ENCODE data around the gene CD69. TPM values are rescaled to one million over a fixed set of nuclear protein-coding genes. Genes with fewer than 3 reads are reported as not detected.

Gene CD69
- total and polyA plus RNA-seq, 2 donors (not counting 1 experiment from before 2014, with no cell fraction given): 45.1 to 997 TPM

GRCh38 chr12:9757433-9758025 lies 3.2 kb downstream of the CD69 start:
- Histone ChIP-seq H4K20me1 (ENCODE audit: control insufficient read depth, insufficient read depth, low read length, poor library complexity, severe bottlenecking) (peaks cover 56% of the 10 kb centered on the region), H3K9ac (ENCODE audit: low read length) (peak overlapping the region; percentile 96), H3K4me3 (ENCODE audit: control extremely low read depth in 1 of 5, extremely low read depth in 1 of 5, insufficient read depth in 1 of 5, low read depth in 2 of 5, low read length in 4 of 5) (peak overlapping the region in 4 of 5 experiments; percentile 10 to 100 (median 86)), H2AFZ (ENCODE audit: insufficient read depth, low read depth, low read length, poor library complexity, severe bottlenecking) (no peak overlapping the region), H3K79me2 (ENCODE audit: control insufficient read depth, insufficient read depth, low read length) (peaks cover 62% of the 10 kb centered on the region), H3K9me3 (ENCODE audit: control extremely low read depth in 1 of 3, control insufficient read depth in 2 of 3, insufficient read depth in 1 of 3, low read length in 2 of 3) (no peaks in the 10 kb centered on the region), H3K4me1 (ENCODE audit: control insufficient read depth in 2 of 2, insufficient read depth in 2 of 2, low read length in 2 of 2) (peaks cover 36 to 42% of the 10 kb centered on the region in 2 donors), H3K36me3 (replicated peaks in 1 of 2; ENCODE audit: control extremely low read depth in 1 of 2, control insufficient read depth in 1 of 2, extremely low read depth in 1 of 2, insufficient read depth in 2 of 2, low read length in 1 of 2) (peaks cover 22 to 41% of the 10 kb centered on the region in 2 experiments), H3K27me3 (replicated peaks in 1 of 4; ENCODE audit: control extremely low read depth in 1 of 4, control insufficient read depth in 3 of 4, insufficient read depth in 4 of 4, low read length in 3 of 4) (no peaks in the 10 kb centered on the region), H3K4me2 (replicated peaks; ENCODE audit: low read depth, low read length, poor library complexity, severe bottlenecking) (peak overlapping the region; percentile 74), H3K27ac (ENCODE audit: low read length in 2 of 2) (peak overlapping the region in 1 of 2 donors; percentile 93)
- DNase-seq (no peak), ATAC-seq (ENCODE audit: low read depth) (no peak)
- H3K4me3 Mint-ChIP-seq: peak overlapping the region; percentile 96
- CTCF ChIA-PET: interaction anchor here (0.6 to 21.1 kb wide), 9 partner anchors 7 to 424 kb away, joined by 3 to 629 read pairs (median 3); no protein-coding TSS in a partner anchor
- WGBS (ENCODE audit: insufficient coverage): no CpG with 5 or more reads among the region's 5 CpGs
- H3K9me3 Mint-ChIP-seq (ENCODE audit: insufficient read depth): no peaks in the 10 kb centered on the region
- H3K27ac Mint-ChIP-seq: peak overlapping the region; percentile 62
- TF ChIP-seq, protein P1, sequence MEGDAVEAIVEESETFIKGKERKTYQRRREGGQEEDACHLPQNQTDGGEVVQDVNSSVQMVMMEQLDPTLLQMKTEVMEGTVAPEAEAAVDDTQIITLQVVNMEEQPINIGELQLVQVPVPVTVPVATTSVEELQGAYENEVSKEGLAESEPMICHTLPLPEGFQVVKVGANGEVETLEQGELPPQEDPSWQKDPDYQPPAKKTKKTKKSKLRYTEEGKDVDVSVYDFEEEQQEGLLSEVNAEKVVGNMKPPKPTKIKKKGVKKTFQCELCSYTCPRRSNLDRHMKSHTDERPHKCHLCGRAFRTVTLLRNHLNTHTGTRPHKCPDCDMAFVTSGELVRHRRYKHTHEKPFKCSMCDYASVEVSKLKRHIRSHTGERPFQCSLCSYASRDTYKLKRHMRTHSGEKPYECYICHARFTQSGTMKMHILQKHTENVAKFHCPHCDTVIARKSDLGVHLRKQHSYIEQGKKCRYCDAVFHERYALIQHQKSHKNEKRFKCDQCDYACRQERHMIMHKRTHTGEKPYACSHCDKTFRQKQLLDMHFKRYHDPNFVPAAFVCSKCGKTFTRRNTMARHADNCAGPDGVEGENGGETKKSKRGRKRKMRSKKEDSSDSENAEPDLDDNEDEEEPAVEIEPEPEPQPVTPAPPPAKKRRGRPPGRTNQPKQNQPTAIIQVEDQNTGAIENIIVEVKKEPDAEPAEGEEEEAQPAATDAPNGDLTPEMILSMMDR (IDR thresholded peaks at IDR 0.05): no peak
- TF ChIP-seq EZH2 (IDR thresholded peaks at IDR 0.05; ENCODE audit: borderline replicate concordance, insufficient read depth, low read depth, low read length, poor library complexity, severe bottlenecking): no peak
- POLR2A ChIA-PET: interaction anchor here (0.6 to 0.8 kb wide), 2 partner anchors 17 to 149 kb away, joined by 3 read pairs; no protein-coding TSS in a partner anchor
- H3K4me1 Mint-ChIP-seq: peaks cover 62% of the 10 kb centered on the region
- no peaks in the 10 kb centered on the region for H3K27me3 Mint-ChIP-seq
- intact Hi-C loops (cut with micrococcal nuclease): loop anchor here (1.0 kb wide), 1 partner anchor 7 kb away; no protein-coding TSS in a partner anchor

GRCh38 chr12:9756706-9757105 lies 4.0 kb downstream of the CD69 start:
- H3K9me3 Mint-ChIP-seq (ENCODE audit: insufficient read depth): no peaks in the 10 kb centered on the region
- Histone ChIP-seq H3K4me3 (ENCODE audit: control extremely low read depth in 1 of 5, extremely low read depth in 1 of 5, insufficient read depth in 1 of 5, low read depth in 2 of 5, low read length in 4 of 5) (no peak overlapping the region), H3K36me3 (replicated peaks in 1 of 2; ENCODE audit: control extremely low read depth in 1 of 2, control insufficient read depth in 1 of 2, extremely low read depth in 1 of 2, insufficient read depth in 2 of 2, low read length in 1 of 2) (peaks cover 22 to 45% of the 10 kb centered on the region in 2 experiments), H3K9me3 (ENCODE audit: control extremely low read depth in 1 of 3, control insufficient read depth in 2 of 3, insufficient read depth in 1 of 3, low read length in 2 of 3) (no peaks in the 10 kb centered on the region), H3K27ac (ENCODE audit: low read length in 2 of 2) (no peak overlapping the region), H2AFZ (ENCODE audit: insufficient read depth, low read depth, low read length, poor library complexity, severe bottlenecking) (no peak overlapping the region), H4K20me1 (ENCODE audit: control insufficient read depth, insufficient read depth, low read length, poor library complexity, severe bottlenecking) (peaks cover 56% of the 10 kb centered on the region), H3K4me2 (replicated peaks; ENCODE audit: low read depth, low read length, poor library complexity, severe bottlenecking) (no peak overlapping the region), H3K27me3 (replicated peaks in 1 of 4; ENCODE audit: control extremely low read depth in 1 of 4, control insufficient read depth in 3 of 4, insufficient read depth in 4 of 4, low read length in 3 of 4) (no peaks in the 10 kb centered on the region), H3K79me2 (ENCODE audit: control insufficient read depth, insufficient read depth, low read length) (peaks cover 57% of the 10 kb centered on the region), H3K4me1 (ENCODE audit: control insufficient read depth in 2 of 2, insufficient read depth in 2 of 2, low read length in 2 of 2) (peaks cover 28 to 35% of the 10 kb centered on the region in 2 donors), H3K9ac (ENCODE audit: low read length) (no peak overlapping the region)
- TF ChIP-seq EZH2 (IDR thresholded peaks at IDR 0.05; ENCODE audit: borderline replicate concordance, insufficient read depth, low read depth, low read length, poor library complexity, severe bottlenecking): no peak
- TF ChIP-seq, protein P1 (IDR thresholded peaks at IDR 0.05): no peak
- ATAC-seq (ENCODE audit: low read depth) (no peak), DNase-seq (no peak)
- H3K4me3 Mint-ChIP-seq: peak overlapping the region; percentile 38
- ChIA-PET CTCF (interaction anchor here (1.0 to 21.1 kb wide), 6 partner anchors 14 to 190 kb away, joined by 3 to 629 read pairs (median 3); no protein-coding TSS in a partner anchor), POLR2A (no interaction called here)
- no peak overlapping the region for H3K27ac Mint-ChIP-seq
- no peaks in the 10 kb centered on the region for H3K27me3 Mint-ChIP-seq
- intact Hi-C loops (cut with micrococcal nuclease): no loop called here
- WGBS (ENCODE audit: insufficient coverage): 88% methylated on average over 1 of the region's 5 CpGs
- H3K4me1 Mint-ChIP-seq: peaks cover 57% of the 10 kb centered on the region
